ENCODE data around the gene SPAG17. TPM values are rescaled to one million over a fixed set of nuclear protein-coding genes. Genes with fewer than 3 reads are reported as not detected.

The SPAG17 gene
- total RNA-seq, 1 donor from 2014 or later = 5.6 TPM

DNA sequence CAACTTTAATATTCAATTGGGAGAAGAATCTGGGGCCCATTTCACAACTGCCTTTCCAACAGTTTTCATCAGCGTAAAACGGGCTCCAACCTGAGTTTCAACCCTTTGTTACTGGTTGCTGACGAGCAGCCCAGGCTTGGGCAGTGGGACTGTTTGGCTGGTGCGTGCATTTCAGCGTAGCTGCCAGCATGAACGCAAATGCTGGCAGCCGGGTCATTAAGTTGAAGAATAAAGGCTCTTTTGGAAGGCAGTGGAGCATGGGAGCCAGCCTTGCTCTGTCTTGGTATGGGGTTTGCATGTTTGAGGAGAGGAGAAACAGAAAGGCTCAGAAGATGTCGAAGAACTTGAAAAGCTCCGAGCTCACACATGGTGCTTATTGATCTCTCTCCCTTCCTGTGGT, 214.8 kb downstream of the SPAG17 start:
- Mint-ChIP-seq H3K4me1 (ENCODE audit: unreplicated experiment) (peaks cover 13% of the 10 kb centered on the region), H3K9me3 (no peaks in the 10 kb centered on the region), H3K4me3 (no peak overlapping the region), H3K27me3 (no peaks in the 10 kb centered on the region), H3K27ac (no peak overlapping the region), H3K36me3 (no peaks in the 10 kb centered on the region)
- TF ChIP-seq, protein P1, sequence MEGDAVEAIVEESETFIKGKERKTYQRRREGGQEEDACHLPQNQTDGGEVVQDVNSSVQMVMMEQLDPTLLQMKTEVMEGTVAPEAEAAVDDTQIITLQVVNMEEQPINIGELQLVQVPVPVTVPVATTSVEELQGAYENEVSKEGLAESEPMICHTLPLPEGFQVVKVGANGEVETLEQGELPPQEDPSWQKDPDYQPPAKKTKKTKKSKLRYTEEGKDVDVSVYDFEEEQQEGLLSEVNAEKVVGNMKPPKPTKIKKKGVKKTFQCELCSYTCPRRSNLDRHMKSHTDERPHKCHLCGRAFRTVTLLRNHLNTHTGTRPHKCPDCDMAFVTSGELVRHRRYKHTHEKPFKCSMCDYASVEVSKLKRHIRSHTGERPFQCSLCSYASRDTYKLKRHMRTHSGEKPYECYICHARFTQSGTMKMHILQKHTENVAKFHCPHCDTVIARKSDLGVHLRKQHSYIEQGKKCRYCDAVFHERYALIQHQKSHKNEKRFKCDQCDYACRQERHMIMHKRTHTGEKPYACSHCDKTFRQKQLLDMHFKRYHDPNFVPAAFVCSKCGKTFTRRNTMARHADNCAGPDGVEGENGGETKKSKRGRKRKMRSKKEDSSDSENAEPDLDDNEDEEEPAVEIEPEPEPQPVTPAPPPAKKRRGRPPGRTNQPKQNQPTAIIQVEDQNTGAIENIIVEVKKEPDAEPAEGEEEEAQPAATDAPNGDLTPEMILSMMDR (conservative IDR thresholded peaks at IDR 0.05) = no peak
- DNase-seq (ENCODE audit: extremely low spot score, unreplicated experiment) = no peak

DNA sequence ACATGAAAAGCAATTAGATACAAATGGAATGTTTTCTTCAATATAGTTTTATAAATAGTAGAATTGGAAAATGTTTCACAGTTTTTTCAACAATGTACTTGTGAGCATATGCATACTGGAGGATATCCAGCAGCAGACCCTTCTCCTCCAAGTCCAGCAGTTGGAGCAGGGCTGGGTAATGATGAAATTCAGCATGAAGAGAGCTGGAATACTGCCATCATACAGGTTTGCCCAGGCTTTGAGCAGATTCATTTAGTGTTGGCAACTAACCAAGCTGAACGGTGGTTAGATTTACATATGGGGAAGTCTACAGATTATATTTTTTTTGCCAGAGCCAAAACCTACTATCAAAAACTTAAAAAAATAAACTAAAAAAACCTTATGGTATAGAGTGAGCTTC, 217.1 kb downstream of the SPAG17 start:
- DNase-seq (ENCODE audit: extremely low spot score, unreplicated experiment) = no peak
- no peak overlapping the region for H3K27ac Mint-ChIP-seq
- H3K4me3 Mint-ChIP-seq = no peak overlapping the region
- H3K4me1 Mint-ChIP-seq (ENCODE audit: unreplicated experiment) = peaks cover 13% of the 10 kb centered on the region
- TF ChIP-seq, protein P1 (conservative IDR thresholded peaks at IDR 0.05) = no peak
- no peaks in the 10 kb centered on the region for H3K27me3 Mint-ChIP-seq
- no peaks in the 10 kb centered on the region for H3K9me3 Mint-ChIP-seq
- H3K36me3 Mint-ChIP-seq = no peaks in the 10 kb centered on the region

DNA sequence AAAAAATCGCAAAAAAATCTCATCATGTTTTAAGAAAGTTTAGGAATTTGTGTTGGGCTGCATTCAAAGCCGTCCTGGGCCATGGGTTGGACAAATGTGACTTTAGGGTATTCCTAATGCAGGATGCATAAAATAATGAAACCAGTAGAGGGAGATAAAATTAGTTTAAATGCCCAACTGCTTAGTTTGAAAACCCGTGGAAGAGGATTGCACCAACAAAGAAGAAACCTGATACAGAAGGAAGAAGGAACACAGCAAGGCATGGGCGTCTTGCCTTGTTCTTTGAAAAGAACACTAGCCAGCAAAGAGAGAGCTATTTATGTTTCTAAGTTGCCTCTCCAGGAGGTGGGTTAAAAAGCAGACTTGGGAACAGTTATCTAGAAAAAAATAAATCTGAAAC, 217.6 kb downstream of the SPAG17 start:
- Mint-ChIP-seq H3K27ac (no peak overlapping the region), H3K9me3 (no peaks in the 10 kb centered on the region), H3K36me3 (no peaks in the 10 kb centered on the region), H3K27me3 (no peaks in the 10 kb centered on the region), H3K4me1 (ENCODE audit: unreplicated experiment) (peaks cover 13% of the 10 kb centered on the region), H3K4me3 (no peak overlapping the region)
- TF ChIP-seq, protein P1 (conservative IDR thresholded peaks at IDR 0.05) = peak; percentile 60
- DNase-seq (ENCODE audit: extremely low spot score, unreplicated experiment) = no peak

DNA sequence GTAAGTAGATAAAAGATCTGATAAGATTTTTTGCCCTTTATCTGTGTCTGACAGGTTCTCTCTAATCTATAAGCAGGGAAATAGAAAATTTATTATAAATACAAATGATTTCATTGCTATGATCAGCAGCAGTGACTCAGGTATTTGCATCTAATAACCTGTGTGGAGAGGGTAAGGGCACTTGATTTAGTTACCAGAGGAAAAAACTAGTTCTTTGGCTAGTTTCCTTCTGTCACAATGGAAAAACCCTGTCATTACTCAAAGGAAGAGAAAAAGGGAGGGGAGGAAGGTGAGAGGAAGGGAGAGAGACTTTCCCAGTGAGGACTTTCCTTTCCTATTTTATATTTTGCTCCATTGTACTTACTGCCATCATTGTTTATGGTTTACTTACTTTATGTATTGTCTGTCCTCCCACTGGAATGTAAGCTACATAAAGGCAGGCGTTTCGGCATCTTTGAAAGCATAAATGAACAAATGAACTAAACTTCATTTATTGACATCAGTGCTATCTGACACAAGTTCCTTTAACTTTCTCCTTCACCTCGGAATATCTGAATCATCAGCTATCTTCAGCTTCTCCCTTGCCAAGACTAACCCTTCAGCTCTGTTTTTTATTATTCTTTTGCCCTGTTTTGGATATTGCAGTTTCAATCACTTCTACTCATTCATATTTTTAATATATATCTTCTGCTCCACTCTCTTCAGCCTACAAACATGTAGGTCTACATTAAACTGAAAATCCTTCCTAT, 220.6 kb downstream of the SPAG17 start:
- Mint-ChIP-seq H3K27ac (no peak overlapping the region), H3K9me3 (no peaks in the 10 kb centered on the region), H3K4me1 (ENCODE audit: unreplicated experiment) (peaks cover 13% of the 10 kb centered on the region), H3K36me3 (no peaks in the 10 kb centered on the region), H3K4me3 (no peak overlapping the region), H3K27me3 (no peaks in the 10 kb centered on the region)
- TF ChIP-seq, protein P1 (conservative IDR thresholded peaks at IDR 0.05) = no peak
- no peak for DNase-seq (ENCODE audit: extremely low spot score, unreplicated experiment)

DNA sequence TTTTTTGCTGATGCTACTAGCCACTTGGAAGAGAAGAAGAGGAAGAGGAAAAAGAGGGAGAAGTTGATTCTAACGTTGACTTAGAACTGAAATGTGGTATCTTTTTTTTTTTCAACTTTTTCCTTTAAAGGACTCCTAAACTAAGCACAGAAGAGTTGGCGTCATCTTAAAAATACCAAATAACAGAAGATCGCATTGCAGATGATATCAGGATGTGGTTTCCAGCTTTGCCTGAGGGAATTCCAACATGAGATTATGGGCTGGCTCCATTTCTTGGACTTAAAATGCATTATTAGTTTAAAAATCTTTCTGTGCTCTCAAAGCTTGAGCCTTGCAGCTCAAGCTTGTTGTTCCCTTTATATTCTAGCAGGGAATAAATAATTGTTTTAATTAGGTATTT, 225.7 kb downstream of the SPAG17 start:
- TF ChIP-seq, protein P1 (conservative IDR thresholded peaks at IDR 0.05) = no peak
- Mint-ChIP-seq H3K27me3 (no peaks in the 10 kb centered on the region), H3K4me3 (no peak overlapping the region), H3K4me1 (ENCODE audit: unreplicated experiment) (no peaks in the 10 kb centered on the region), H3K9me3 (no peaks in the 10 kb centered on the region), H3K36me3 (peaks cover 25% of the 10 kb centered on the region), H3K27ac (no peak overlapping the region)
- no peak for DNase-seq (ENCODE audit: extremely low spot score, unreplicated experiment)
